Upper lobe of right lung (tissue), 1 donor: ENCODE data around the gene RAF1. TPM values are rescaled to one million over a fixed set of nuclear protein-coding genes. Genes with fewer than 3 reads are reported as not detected.
"Not testable (repeated sequence)": the region's sequence is repeated elsewhere in the genome, so short reads cannot be mapped to it uniquely, and the experiment has no call there.

Experiments used
- ATAC-seq: fragments of 200-7000 bp; cut with Tn5 transposase; one replicate; pipeline ENCODE4 v1.9.1; 2020; ENCODE audit warnings: mild to moderate bottlenecking, moderate library complexity
- DNase-seq: peaks from one replicate; pipeline ENCODE4 v3.0.0-alpha.2; 2020
- H3K27ac ChIP-seq: fragments of 200-600 bp; one replicate; pipeline ENCODE4 v1.8.0; 2022
- H3K27me3 ChIP-seq: fragments of 200-600 bp; one replicate; pipeline ENCODE4 v1.8.0; 2022; ENCODE audit warnings: mild to moderate bottlenecking
- H3K36me3 ChIP-seq: fragments of 200-600 bp; one replicate; pipeline ENCODE4 v1.8.0; 2022
- H3K4me1 ChIP-seq: fragments of 200-600 bp; one replicate; pipeline ENCODE4 v1.8.0; 2022
- H3K4me3 ChIP-seq: fragments of 200-600 bp; one replicate; pipeline ENCODE4 v1.8.0; 2022; ENCODE audit warnings: mild to moderate bottlenecking
- H3K9me3 ChIP-seq: fragments of 200-600 bp; one replicate; pipeline ENCODE4 v1.8.0; 2022
- intact Hi-C: fragments of 100-400 bp; cut with DNase I; formaldehyde crosslinking; loops from one replicate; pipeline ENCODE4 v1.11.0; 2022
- total RNA-seq: library from RNA; stranded (reverse); fragmentation: NEBNext Ultra II Directional; extraction: Animal tissue kit (Norgen Biotek cat#: 25700); gene quantifications from one replicate; pipeline ENCODE4 v1.2.1, GENCODE V29; 2021
- TF ChIP-seq, protein P1 (sequence below): fragments of 200-600 bp; IDR thresholded peaks from one replicate; pipeline ENCODE4 v1.8.0; 2022; ENCODE audit warnings: antibody characterized with exemption
- donor health status: DM: no; HTN: yes; CAD: no; lungs with severe emphysema.

Gene RAF1
- total RNA-seq, 1 donor from 2014 or later, result 91.6 TPM

DNA sequence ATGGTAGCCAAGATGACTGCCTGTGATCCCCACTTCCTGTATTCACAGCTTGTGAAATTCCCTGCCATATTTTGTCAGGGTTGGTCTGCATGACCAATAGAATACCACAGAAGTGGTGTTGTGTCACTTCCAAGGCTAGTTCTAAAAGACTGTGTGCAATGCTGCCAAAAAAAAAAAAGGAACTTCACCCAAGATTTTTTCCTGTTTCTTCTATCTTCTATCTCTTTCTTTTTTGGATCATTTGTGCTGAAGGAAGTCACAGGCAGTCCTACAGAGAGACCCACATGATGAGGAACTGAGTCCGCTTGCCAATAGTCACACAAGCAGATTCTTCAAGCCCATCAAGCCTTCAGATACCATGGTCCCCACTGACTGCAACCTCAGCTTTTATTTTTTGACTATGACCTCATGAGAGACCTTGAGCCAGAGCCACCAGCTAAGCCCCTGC, 18.1 kb upstream of the RAF1 start:
- DNase-seq (no peak), ATAC-seq (peak; percentile 91)
- Histone ChIP-seq H3K36me3 (no peaks in the 10 kb centered on the region), H3K9me3 (no peaks in the 10 kb centered on the region), H3K27me3 (no peaks in the 10 kb centered on the region), H3K27ac (peak overlapping the region; percentile 75), H3K4me1 (no peaks in the 10 kb centered on the region), H3K4me3 (no peak overlapping the region)
- TF ChIP-seq, protein P1, sequence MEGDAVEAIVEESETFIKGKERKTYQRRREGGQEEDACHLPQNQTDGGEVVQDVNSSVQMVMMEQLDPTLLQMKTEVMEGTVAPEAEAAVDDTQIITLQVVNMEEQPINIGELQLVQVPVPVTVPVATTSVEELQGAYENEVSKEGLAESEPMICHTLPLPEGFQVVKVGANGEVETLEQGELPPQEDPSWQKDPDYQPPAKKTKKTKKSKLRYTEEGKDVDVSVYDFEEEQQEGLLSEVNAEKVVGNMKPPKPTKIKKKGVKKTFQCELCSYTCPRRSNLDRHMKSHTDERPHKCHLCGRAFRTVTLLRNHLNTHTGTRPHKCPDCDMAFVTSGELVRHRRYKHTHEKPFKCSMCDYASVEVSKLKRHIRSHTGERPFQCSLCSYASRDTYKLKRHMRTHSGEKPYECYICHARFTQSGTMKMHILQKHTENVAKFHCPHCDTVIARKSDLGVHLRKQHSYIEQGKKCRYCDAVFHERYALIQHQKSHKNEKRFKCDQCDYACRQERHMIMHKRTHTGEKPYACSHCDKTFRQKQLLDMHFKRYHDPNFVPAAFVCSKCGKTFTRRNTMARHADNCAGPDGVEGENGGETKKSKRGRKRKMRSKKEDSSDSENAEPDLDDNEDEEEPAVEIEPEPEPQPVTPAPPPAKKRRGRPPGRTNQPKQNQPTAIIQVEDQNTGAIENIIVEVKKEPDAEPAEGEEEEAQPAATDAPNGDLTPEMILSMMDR, result no peak
- intact Hi-C loops, result no loop called here

GRCh38 chr3:12681089-12681942, 17.4 kb upstream of the RAF1 start:
- H3K27me3 ChIP-seq, result no peaks in the 10 kb centered on the region
- no peaks in the 10 kb centered on the region for H3K4me1 ChIP-seq
- no peak overlapping the region for H3K4me3 ChIP-seq
- intact Hi-C loops, result no loop called here
- H3K9me3 ChIP-seq, result no peaks in the 10 kb centered on the region
- no peak for DNase-seq
- TF ChIP-seq, protein P1, result no peak
- H3K36me3 ChIP-seq, result no peaks in the 10 kb centered on the region
- ATAC-seq, result peak; percentile 41
- peak overlapping the region; percentile 75 for H3K27ac ChIP-seq

DNA sequence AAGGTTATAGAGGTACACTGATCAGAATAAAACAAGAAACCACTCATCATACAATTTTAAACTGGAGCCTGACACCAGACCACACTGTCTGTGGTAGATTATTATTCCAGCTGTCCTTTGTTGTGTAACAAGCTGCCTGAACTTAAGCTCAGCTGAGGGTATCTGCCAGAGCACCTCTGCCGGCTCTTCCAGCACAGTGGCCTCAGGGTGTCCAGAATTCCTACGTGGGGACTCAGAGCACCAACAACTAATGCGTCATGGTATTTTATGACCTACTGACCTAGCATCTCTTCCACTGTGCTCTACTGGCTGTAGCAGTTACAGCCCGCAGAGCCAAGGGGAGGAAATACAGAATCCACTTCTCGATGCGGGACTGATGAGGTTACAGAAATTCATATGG, 15.6 kb upstream of the RAF1 start:
- ATAC-seq (no peak), DNase-seq (no peak)
- Histone ChIP-seq H3K9me3 (no peaks in the 10 kb centered on the region), H3K4me3 (no peak overlapping the region), H3K27me3 (no peaks in the 10 kb centered on the region), H3K36me3 (no peaks in the 10 kb centered on the region), H3K27ac (no peak overlapping the region), H3K4me1 (no peaks in the 10 kb centered on the region)
- intact Hi-C loops, result no loop called here
- TF ChIP-seq, protein P1, result no peak

- Histone ChIP-seq H3K4me1 (no peaks in the 10 kb centered on the region), H3K4me3 (no peak overlapping the region), H3K9me3 (no peaks in the 10 kb centered on the region), H3K27ac (no peak overlapping the region), H3K36me3 (no peaks in the 10 kb centered on the region), H3K27me3 (no peaks in the 10 kb centered on the region)
- no peak for DNase-seq
- intact Hi-C loops, result no loop called here
- TF ChIP-seq, protein P1, result no peak
- ATAC-seq, result no peak
These were observed 13.7 kb upstream of the RAF1 start for GRCh38 chr3:12677616-12678015.

DNA sequence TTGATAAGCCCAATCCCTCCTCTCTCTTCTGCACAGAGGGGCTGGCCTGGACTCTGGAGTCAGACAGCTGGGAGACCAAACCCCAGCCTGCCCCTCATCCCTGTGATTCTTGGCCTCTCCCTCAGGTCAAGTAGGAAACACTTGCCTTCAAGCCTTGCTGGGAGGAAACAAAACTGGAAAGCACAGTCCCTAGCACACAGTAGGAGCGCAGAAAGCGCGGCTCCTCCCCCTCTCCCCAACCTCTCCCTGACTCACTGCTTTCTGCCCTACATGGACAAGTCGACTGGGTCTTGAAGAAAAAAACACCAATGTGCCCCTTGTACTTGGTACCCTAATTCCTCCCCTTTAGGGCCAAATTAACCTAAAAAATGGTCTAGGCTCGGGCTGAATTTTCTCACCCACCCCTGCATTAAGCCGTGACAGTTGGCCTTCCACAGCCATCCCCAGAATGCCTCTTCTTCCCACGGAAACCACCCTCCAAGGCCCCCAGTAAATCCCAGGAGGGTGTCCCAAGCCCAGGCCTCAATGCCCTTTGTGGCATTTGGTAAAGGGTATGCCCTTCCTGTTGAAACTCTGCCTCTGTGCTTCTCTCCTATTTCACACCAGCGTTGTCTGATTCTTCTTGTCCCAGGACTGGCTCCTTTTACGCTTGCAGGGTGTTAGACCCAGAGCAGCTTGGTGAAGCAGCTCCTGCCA, 11.3 kb upstream of the RAF1 start:
- no peak overlapping the region for H3K27ac ChIP-seq
- no peak overlapping the region for H3K4me3 ChIP-seq
- peak; percentile 18 for DNase-seq
- H3K9me3 ChIP-seq, result no peaks in the 10 kb centered on the region
- TF ChIP-seq, protein P1, result no peak
- ATAC-seq, result no peak
- no peaks in the 10 kb centered on the region for H3K36me3 ChIP-seq
- H3K27me3 ChIP-seq, result no peaks in the 10 kb centered on the region
- H3K4me1 ChIP-seq, result no peaks in the 10 kb centered on the region
- intact Hi-C loops, result no loop called here

- intact Hi-C loops, result not testable (repeated sequence)
These were observed 10.2 kb upstream of the RAF1 start for GRCh38 chr3:12673956-12674736.

More at GRCh38 chr3:12673956-12674736, 10.2 kb upstream of the RAF1 start:
- H3K9me3 ChIP-seq, H3K36me3 ChIP-seq, H3K4me3 ChIP-seq, ATAC-seq, H3K4me1 ChIP-seq, H3K27me3 ChIP-seq, H3K27ac ChIP-seq: not testable (repeated sequence)
- DNase-seq, result peak; percentile 18
